Stimulated activated CD8-positive, alpha-beta memory T cell treated with anti-CD3 and anti-CD28 coated beads, Interleukin-4, amount 100 ng/mL, for 4 hours (primary cell): ENCODE data around the gene SH3RF1.

ENCODE experiments used
- DNase-seq, 2 donors: peaks; one replicate each; pipeline ENCODE4 v3.0.0-alpha.2; 2020; ENCODE audit warnings: low read depth in 2 of 2, low spot score in 1 of 2

SH3RF1 gene

GRCh38 chr4:169110633-169111032 lies 160.1 kb downstream of the SH3RF1 start:
- no peak for DNase-seq

GRCh38 chr4:169109035-169109675 lies 161.6 kb downstream of the SH3RF1 start:
- DNase-seq = no peak

GRCh38 chr4:169108303-169108702 lies 162.5 kb downstream of the SH3RF1 start:
- DNase-seq = no peak

DNA sequence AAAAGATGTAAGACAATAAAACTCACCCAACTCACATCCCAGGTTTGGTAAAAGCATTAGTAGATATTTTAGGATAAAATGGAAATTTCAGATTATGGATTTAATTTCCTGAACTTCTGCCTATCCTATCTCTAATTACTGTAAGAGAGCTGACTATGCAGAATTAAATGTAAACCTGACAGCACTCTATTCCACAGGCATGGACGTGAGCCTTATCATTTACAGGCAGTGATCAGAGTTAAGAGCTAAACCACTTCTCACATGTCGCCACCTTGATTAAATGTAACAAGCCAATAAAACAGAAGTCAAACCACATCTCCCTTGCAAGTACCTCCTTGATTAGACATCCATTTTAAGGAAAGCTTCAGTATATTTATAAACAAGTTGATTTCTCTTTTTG lies 163.2 kb downstream of the SH3RF1 start:
- no peak for DNase-seq

DNA sequence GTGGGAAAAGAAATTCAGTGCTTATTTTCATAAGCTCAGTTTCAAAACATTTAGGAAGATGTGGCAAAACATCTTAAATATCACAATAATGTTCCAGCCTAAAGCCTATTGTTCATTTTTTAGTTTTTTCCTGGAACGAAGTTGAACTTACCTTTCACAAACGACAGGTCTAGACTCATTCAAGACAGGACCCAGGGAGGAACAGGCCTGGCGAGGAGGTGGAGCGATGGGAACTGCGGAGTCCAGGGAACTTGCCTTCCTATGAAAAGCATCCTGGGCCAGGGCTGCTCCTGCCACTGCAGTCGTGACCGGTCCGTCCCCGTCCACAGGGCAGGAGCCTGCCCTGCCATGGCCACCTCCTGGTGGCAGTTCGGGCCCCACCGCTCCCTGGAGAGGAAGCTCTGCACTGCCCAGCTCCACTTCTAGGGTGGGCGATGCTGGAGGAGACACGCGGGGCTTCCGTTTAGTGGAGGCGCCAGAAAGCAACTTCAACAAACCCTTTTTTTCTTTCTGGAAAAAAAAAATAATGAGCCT lies 164.0 kb downstream of the SH3RF1 start:
- no peak for DNase-seq

DNA sequence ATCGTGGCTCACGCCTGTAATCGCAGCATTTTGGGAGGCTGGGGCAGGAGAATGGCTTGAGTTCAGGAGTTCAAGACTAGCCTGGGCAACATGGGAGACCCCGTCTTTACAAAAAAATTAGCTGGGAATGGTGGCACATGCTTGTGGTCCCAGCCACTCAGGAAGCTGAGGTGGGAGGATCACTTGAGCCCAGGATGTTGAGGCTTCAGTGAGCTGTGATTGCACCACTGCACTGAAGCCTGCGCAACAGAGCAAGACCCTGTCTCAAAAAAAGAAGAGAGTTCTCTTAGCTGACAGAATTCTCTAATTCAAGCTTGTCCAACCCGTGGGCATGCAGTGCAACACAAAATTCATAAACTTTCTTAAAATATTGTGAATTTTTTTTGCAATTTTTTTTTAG lies 165.1 kb downstream of the SH3RF1 start:
- DNase-seq = no peak

- DNase-seq = no peak
These were observed 166.8 kb downstream of the SH3RF1 start for GRCh38 chr4:169103966-169104412.

GRCh38 chr4:169102026-169102425 lies 168.7 kb downstream of the SH3RF1 start:
- no peak for DNase-seq

DNA sequence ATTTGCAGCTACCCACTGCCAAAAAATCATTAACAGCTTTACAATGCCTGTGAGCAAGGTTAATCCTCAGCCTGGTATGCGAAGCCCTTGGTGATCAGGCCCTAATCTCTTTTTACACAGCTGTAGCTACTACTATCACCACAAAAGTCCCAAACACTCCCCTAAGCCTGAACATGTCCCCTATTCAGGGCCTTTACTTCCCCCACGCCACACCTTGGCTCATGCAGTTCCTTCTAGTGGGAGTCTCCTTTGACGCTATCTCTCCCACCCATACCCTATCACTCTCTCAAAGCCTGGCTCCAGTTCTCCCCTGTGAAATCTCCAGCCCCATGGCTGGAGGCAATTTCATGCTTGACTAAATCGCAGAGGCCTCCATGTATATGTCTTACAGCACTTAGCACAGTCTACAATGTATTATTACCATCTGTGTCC lies 170.1 kb downstream of the SH3RF1 start:
- DNase-seq = no peak

- no peak for DNase-seq
These were observed 171.0 kb downstream of the SH3RF1 start for GRCh38 chr4:169099771-169100180.

DNA sequence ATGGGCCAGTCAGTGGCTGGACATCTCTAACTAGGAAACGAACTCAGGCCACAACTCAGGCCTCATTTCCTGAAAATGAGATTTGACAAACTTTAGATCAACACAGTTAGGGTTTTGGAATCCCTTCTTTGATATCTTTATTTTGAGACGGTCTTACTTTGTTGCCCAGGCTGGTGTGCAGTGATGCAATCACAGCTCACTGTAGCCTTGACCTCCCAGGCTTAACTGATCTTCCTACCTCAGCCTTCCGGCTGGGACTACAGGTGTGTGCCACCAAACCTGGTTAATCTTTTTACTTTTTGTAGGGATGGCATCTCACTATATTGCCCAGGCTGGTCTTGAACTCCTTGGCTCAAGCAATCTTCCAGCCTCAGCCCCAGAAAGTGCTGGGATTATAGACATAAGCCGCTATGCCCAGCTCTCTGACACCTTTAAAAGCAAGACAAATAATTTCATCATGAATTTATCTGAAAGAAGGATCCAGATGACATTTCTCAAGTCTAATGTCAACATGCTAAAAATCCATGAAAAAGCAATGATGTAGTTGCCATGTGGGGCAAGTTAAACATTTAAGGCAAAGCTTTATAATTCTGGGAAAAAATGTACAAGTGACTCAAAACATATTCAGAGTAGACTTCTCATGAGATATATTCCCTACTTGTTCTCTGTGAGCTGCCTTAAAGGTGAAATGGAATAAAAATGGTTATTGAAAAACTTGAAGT lies 171.6 kb downstream of the SH3RF1 start:
- no peak for DNase-seq

GRCh38 chr4:169098532-169098931 lies 172.2 kb downstream of the SH3RF1 start:
- no peak for DNase-seq

DNA sequence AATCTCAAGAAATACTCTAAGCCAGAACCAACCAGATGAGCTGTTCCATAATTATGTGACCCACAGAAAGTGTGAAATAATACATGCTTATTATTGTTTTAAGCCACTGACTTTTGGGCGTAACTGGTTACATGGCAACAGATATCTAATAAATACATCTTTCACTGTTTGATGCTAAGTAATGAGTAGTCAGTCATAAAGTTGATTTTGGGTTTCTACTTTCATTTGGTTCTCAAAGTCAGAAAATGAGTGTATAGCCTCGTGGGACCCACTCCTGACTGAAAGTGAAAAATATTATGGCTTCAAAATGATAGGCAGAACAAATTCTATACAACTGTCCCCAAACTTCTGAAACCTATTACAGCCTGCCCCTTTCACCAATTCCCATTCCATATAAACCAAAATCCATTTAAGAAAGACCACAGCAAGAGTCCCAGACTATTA lies 172.7 kb downstream of the SH3RF1 start:
- no peak for DNase-seq

DNA sequence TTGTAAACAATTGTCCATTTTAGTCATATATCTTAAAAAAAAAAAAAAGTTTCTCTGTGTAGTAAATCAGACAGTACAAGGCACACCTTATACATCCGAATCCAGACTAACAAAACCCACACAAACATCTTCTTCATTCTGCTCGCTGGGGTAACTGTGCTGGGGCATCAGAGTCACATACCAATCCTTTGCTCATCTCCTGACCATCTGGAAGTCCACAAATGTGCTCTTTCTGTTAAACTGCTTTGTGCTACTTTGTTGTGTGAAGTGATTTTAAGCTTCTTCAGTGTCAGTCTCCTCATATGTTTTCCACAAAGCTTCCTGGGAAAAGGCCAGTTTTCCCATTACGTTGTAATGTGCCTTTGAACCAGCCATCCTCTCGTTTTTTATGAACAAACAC lies 174.5 kb downstream of the SH3RF1 start:
- DNase-seq = no peak

DNA sequence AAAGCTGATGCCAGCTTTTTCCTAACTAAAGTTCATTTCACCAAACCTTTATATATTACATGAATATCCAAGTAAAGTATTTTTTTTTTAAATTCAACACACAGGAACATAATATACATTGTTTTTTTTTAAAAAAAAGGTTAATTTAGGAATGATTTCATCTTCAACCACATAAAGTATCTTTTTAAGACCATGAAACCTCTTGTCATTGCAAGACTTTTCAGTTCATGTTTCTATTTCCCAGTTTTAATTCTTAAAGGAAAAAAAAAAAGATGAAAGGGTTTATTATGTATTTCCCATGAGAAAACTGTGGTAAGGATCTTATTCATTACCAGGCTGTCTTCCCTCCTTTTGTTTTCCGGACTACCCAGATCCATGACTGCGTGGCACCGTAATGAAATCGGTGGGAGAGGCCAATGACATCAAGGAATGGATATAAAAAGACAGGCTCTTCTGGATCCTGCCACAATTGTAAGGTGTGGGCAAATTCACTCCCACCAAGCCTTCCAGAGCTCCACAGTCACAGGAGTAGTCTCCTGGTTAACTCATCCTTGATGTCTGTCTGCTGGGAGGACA lies 176.0 kb downstream of the SH3RF1 start:
- DNase-seq = no peak

GRCh38 chr4:169092889-169093522 lies 177.8 kb downstream of the SH3RF1 start:
- DNase-seq = no peak

GRCh38 chr4:169090484-169091215 lies 180.1 kb downstream of the SH3RF1 start:
- no peak for DNase-seq

DNA sequence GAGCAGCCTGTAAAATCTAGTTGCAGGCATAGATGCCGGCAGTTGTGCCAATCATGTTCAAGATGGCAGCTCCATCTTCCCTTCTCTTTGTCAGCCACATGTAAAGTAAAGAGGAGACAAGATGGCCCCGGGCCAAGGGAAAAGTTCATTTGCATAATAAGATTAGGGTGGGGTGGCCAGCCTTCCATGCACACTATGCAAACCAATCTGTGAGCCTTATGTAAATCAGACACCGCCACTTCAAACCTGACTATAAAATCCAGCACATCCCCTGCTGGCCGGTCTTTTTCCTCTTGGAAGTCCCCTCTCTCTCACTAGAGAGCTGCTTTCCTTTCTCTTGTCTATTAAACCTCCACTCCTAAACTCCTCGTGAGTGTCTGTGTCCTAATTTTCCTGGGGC lies 181.8 kb downstream of the SH3RF1 start:
- DNase-seq = no peak

- DNase-seq = no peak
These were observed 185.8 kb downstream of the SH3RF1 start for GRCh38 chr4:169084954-169085353.

DNA sequence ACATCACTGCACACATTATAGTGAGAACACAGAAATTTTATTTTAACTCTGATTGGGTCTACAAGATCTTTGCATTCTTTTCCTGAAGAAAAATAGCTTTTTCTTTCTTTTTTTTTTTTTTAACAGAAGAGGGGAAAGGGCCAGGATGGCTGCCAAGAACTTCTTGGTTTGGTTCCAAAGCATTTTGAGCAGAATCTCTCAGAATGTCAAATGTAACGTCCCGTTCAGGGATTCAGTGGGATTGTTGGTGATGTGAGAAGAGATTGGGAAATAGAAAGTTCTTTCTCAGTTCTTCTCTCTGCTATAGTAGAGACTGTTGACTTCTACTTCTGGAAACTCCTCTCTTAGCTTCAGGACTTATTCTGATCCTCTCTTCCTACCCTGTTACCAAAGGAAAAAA lies 189.8 kb downstream of the SH3RF1 start:
- no peak for DNase-seq
